GM19023 (cell line): ENCODE measurements around the gene MTOR.

Source experiments
- ATAC-seq: cut with Tn5 transposase; IDR thresholded peaks from one replicate; pipeline ENCODE4 v1.9.1; 2021; ENCODE audit warnings: mild to moderate bottlenecking, moderate library complexity; ENCODE audit not compliant: unreplicated experiment

MTOR gene

GRCh38 chr1:11227106-11228077 lies 35.0 kb downstream of the MTOR start:
- ATAC-seq = no peak

DNA sequence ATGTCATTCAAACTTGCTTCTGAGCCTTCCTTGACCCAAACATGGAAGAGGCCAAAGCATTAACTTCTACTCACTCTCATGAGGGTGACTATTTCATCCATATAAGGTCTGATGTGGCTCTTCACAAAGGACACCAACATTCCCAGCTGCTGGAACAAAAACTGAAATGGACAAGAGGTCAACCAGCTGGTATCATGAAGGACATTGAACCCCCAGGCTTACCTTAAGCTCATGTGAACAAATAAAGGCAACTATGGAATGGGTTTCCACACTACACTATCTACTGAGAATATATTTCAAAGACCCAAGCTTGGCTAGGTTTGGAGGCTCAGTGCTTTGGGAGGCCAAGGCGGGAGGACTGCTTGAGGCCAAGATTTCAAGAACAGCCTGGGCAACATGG lies 46.3 kb downstream of the MTOR start:
- no peak for ATAC-seq

DNA sequence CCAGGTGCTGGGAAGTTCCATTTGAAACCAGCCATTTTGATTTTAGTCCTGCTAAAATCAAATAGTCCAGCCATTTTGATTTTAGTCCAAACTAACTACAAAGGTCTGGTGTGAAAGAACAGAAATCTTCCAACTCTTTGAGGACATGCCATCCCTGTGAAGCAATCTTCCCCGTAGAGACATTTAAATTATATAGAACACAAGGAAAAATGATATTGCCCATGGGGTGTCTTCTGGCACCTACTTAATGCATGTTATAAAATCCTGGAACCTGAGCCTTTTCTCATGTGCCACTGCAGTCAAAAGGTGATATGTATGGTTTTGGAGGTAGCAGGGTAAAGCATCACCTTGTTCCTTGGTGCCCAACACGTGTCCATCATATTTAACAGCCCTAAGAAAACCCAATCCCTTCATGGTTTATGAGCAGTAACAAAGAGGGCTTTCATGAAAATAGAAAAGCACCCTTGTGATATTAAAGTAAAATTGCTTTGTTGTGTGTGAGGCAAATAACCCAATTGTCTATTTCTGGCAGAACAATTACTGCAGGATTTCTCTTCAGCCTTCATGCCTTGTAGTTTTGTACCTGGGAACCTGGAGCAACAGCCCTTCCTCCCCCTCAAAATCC lies 46.9 kb downstream of the MTOR start:
- no peak for ATAC-seq

DNA sequence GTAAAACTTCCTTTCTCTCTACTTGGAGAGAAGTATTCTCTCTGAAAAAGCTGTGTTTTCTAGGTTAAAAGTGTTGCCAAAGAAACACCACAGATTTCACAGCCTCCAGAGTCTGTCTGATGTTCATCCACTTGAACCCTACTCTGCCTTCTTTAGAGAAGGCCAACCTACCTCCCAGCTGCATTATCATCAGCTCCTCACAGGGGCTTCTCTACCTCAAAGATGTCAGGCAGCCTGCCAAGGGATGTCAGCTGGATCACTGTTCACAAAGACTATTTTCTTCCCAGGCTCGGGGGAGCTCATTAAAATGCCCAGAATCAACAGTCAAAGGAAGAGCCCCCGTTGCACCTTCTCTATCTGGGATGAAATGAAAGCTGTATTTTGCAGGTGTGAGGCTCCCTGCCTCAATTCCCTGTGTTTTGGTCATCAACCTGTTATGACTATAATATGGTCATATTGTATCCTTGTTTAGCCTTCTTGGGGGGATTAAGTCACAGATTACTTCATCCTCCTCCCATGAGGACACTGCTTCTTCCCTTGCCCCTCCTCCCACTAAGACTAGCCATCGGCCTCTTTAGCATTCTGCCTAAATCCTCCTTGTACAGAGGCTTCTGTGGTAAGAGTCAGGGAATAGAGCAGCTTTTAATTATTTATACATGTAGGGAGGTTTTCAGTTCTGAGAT lies 47.5 kb downstream of the MTOR start:
- no peak for ATAC-seq

DNA sequence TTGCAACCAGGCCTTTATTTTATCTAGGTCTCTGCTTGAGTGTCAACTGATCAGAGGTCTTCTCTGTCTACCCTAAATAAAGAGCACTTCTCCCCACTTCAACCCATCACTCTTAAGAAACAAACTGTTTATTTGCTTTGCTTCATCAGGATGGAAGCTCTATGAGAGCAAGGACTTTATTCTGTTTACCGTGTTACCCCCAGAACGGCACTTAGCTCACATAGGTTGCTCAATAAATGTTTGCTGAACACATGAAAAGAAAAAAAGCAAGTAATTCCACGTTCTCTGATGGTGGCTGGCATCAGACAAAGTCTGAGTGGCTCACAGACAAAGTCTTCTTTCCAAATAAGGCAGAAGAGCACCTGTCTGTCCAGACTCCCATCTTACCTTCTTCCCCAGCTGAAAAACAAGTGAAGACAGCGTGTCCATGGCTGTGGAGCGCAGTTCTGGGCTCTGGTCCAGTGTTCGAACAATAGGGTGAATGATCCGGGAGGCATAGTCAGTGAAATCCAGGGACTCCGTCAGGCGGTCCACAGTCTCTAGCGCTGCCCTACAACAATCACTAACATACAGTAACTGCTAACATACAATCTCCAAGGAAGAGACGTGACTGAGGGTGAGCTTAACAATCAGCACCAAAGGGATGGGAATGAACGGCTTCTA lies 50.3 kb downstream of the MTOR start:
- no peak for ATAC-seq

DNA sequence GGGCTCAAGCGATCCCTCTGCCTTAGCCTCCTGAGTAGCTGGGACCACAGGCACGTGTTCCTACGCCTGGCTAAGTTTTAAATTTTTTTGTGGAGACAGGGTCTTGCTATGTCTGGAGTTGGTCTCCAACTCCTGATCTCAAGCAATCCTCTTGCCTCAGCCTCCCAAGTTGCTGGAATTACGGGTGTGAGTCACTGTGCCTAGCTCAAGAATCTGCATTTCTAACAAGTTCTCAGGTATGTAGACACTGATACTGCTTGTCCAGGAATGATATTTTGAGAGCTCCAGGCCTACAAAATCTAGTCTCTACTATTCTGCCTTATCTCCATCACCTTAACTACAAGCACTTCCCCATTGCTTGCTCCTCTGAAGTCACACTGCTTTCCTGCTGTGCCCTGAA lies 50.9 kb downstream of the MTOR start:
- ATAC-seq = no peak

DNA sequence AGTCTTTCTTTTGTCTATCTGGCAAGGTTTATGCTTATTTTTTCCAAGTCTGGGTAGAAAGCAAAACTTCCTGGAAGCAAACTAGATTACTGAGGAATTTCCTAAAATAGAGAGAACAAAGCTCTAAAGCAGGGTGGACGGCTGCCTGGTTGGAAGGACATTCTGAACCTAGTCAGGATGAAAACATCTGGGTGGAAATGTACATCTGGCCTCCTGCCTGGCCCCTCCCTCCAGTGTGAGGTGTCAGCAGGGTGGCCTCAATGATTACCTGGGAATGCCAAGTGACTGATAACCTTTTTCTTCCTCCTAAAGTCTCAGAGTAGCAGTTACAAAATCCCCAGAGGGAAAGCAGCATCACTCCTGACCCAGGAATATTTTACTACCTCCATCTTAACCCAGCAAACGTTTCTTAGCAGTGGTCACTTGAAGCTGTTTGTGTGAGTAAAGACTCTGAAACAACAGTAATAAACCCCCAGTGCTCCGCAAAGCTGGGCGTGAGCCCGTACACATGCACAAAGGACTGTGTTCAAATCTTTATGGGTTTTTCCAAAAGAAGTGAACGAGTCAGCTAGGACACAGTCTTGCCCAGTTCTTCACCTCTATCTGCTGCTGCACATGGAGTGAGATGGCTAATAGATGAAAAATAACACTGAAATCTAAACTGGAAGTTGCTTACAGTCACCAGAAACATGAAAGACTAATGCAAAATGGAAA lies 54.3 kb downstream of the MTOR start:
- no peak for ATAC-seq

DNA sequence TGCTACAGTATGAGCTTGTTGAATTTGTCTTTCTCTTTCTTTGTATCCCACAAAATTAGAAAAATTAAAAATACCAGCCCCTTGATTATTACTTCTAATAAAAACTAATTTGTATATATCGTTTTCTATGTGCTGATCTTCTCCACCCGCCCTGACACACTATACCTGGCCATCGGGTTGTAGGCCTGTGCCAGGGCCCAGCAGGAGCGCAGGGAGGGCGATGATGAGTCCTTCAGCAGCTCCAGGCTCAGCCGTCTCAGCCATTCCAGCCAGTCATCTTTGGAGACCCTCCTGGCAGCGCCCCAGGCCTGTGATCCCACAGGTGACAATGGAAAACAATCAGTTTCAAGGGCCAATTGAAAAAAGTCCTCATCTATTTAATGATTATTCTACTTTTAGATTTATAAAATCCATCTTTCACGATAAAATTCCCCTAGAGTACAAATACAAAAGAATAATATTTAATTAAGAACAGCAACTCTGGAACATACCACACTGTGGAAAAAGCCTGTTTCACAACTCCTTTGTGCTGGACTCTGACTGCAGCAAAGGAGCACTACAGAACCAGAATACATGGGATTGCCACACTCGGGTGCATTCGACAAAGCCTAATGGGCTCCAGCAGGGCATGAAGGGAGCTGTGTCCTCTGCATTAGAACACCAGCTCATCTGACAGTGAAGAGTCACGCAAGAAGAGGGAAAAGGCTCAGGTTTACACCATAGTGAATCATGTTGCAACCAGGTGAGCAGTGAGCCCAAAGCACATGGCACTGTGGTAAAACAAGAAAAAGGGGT lies 57.8 kb downstream of the MTOR start:
- no peak for ATAC-seq

- ATAC-seq = no peak
These were observed 63.3 kb downstream of the MTOR start for GRCh38 chr1:11198851-11199594.

GRCh38 chr1:11198257-11198656 lies 64.1 kb downstream of the MTOR start:
- ATAC-seq = no peak

GRCh38 chr1:11197359-11197758 lies 65.0 kb downstream of the MTOR start:
- ATAC-seq = no peak

- ATAC-seq = no peak
These were observed 65.4 kb downstream of the MTOR start for GRCh38 chr1:11196945-11197344.

DNA sequence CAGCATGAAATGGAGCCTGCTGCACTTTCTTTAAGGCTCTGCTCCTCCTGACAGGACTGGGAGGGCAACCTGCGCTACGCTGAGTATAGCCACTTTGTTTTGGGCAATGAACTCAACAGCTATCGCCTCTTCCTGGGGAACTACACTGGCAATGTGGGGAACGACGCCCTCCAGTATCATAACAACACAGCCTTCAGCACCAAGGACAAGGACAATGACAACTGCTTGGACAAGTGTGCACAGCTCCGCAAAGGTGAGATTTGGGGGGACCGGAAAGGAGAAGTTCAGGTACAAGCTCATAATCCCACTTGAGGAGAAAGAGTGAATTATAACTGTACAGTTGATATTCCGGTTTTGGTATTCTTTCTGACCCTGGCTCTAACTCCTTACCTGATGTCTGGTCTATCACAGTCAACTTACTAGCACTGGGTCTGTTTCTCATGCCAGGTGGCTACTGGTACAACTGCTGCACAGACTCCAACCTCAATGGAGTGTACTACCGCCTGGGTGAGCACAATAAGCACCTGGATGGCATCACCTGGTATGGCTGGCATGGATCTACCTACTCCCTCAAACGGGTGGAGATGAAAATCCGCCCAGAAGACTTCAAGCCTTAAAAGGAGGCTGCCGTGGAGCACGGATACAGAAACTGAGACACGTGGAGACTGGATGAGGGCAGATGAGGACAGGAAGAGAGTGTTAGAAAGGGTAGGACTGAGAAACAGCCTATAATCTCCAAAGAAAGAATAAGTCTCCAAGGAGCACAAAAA lies 67.8 kb downstream of the MTOR start:
- ATAC-seq = no peak

GRCh38 chr1:11193376-11193775 lies 69.0 kb downstream of the MTOR start:
- ATAC-seq = no peak

DNA sequence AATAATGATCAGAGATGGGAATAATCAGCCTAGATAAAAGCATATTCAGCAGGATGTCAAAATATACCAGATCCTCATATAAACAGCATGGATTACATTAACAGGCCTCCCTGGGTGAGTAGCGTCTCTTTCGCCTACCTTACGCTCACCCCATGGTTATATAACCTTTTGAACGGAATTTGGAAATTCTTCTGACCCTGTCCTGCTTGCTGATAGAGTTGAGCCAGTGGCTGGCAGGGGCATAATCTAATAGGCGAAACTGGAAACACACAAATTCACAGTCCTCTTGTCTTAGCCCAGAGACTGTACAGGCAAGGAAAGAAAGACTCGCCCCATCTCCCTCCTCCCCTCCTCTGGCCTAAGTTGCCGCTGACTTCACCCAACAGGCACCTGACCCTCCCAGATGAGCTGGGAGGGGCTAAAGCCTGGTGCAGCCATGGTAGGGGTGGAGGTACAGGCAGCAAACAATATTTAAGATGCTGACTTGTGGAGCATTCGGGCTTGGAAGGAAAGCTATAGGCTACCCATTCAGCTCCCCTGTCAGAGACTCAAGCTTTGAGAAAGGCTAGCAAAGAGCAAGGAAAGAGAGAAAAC lies 73.4 kb downstream of the MTOR start, which contains the start of gene ANGPTL7:
Gene ANGPTL7, plus strand, starts transcription at position 498 of the 594 bp plus-strand sequence. CDS start 225 bp downstream, outside the sequence.
- ATAC-seq = no peak

GRCh38 chr1:11188381-11188780 lies 74.0 kb downstream of the MTOR start:
- ATAC-seq = no peak

DNA sequence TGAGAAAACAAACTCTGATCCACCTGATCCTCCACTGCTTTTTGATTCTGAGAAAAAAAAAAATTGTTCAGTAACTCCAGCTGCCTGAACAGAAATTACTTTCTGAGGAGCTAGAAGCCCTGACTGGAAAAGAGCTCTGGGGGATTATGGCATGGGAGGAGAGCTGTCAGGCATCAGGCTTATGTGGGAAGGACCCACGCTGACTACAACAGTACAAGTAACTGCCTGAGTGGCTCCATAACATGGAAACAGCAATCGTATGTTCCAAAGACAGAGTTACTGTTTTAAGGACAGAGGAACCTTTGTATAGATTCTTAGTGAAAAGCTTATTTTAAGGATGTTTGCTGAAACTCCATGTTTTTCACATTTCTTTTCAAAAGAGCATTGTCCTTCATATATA lies 74.4 kb downstream of the MTOR start:
- ATAC-seq = no peak

- no peak for ATAC-seq
These were observed 74.9 kb downstream of the MTOR start for GRCh38 chr1:11187494-11187893.
